Keratinocyte (primary cell): Measurements from ENCODE around the gene C11orf52. TPM values are rescaled to one million over a fixed set of nuclear protein-coding genes. Genes with fewer than 3 reads are reported as not detected.

Experiments
- DNase-seq: peaks from one replicate; pipeline ENCODE4 v3.0.0-alpha.2; 2011; ENCODE audit warnings: low read depth, missing footprints, low spot score
- FAIRE-seq: peaks from 2 replicates; lab custom pipeline; 2011; peaks lifted over from hg19 to GRCh38; lab: Jason Lieb, UNC
- H2AFZ ChIP-seq: 2 replicates; pipeline ENCODE4 v1.6.0; 2012; ENCODE audit warnings: low read length, control low read depth, inconsistent platforms; ENCODE audit not compliant: control insufficient read depth
- H3K27ac ChIP-seq: 2 replicates; pipeline ENCODE4 v1.5.1; 2011; ENCODE audit warnings: low read length; ENCODE audit not compliant: control insufficient read depth, insufficient read depth
- H3K27me3 ChIP-seq: 3 replicates; pipeline ENCODE4 v1.6.0; 2011; ENCODE audit warnings: low read length; ENCODE audit not compliant: control insufficient read depth, insufficient read depth; ENCODE audit errors: extremely low read depth
- H3K36me3 ChIP-seq, 2 experiments: 2 replicates in 1 of 2; 3 replicates in 1 of 2; pipeline ENCODE4 v1.5.1; 2011; ENCODE audit warnings: low read length in 2 of 2, mild to moderate bottlenecking in 1 of 2; ENCODE audit not compliant: control insufficient read depth in 2 of 2, insufficient read depth in 2 of 2; ENCODE audit errors: extremely low read depth in 1 of 2
- H3K4me1 ChIP-seq: 3 replicates; pipeline ENCODE4 v1.5.1; 2011; ENCODE audit warnings: low read length; ENCODE audit not compliant: control insufficient read depth, insufficient read depth; ENCODE audit errors: extremely low read depth
- H3K4me2 ChIP-seq: 3 replicates; pipeline ENCODE4 v1.6.0; 2011; ENCODE audit warnings: low read depth, low read length; ENCODE audit not compliant: control insufficient read depth, insufficient read depth; ENCODE audit errors: extremely low read depth
- H3K4me3 ChIP-seq, 3 experiments: fragments of 200-600 bp in 1 of 3; sonication (generic) in 1 of 3; 2 replicates in 2 of 3; 3 replicates in 1 of 3; pipeline ENCODE4 v1.5.1; 2011 to 2016; ENCODE audit warnings: low read length in 3 of 3, mild to moderate bottlenecking in 3 of 3, control low read depth in 2 of 3, inconsistent platforms in 1 of 3, low read depth in 1 of 3, mixed read lengths in 1 of 3, mixed run types in 1 of 3, moderate library complexity in 1 of 3; ENCODE audit not compliant: control insufficient read depth in 2 of 3, insufficient read depth in 2 of 3; ENCODE audit errors: extremely low read depth in 1 of 3
- H3K79me2 ChIP-seq: 2 replicates; pipeline ENCODE4 v1.6.0; 2012; ENCODE audit warnings: low read length; ENCODE audit not compliant: control insufficient read depth, insufficient read depth
- H3K9ac ChIP-seq: 3 replicates; pipeline ENCODE4 v1.6.0; 2011; ENCODE audit warnings: low read length; ENCODE audit not compliant: control insufficient read depth, insufficient read depth; ENCODE audit errors: extremely low read depth
- H3K9me1 ChIP-seq: 3 replicates; pipeline ENCODE4 v1.6.0; 2011; ENCODE audit warnings: low read length; ENCODE audit not compliant: control insufficient read depth, insufficient read depth; ENCODE audit errors: extremely low read depth
- H3K9me3 ChIP-seq: 2 replicates; pipeline ENCODE4 v1.5.1; 2012; ENCODE audit warnings: low read depth, low read length; ENCODE audit not compliant: control insufficient read depth
- H4K20me1 ChIP-seq: 3 replicates; pipeline ENCODE4 v1.6.0; 2011; ENCODE audit warnings: low read length; ENCODE audit not compliant: control insufficient read depth, insufficient read depth; ENCODE audit errors: extremely low read depth
- EZH2 ChIP-seq: IDR thresholded peaks from one replicate; pipeline ENCODE4 v1.6.1; 2012; ENCODE audit warnings: inconsistent platforms, mild to moderate bottlenecking, low read length, moderate library complexity
- dilution Hi-C: fragments of 300-500 bp; cut with MboI; formaldehyde crosslinking; loops from one replicate; pipeline ENCODE4 v1.7.0; 2020; ENCODE audit warnings: low sequenced_read_pairs; ENCODE audit not compliant: extremely low pct_ligation_motif_present
- polyA plus RNA-seq, 5 experiments: library from polyadenylated mRNA; depleted of rRNA in 3 of 5; stranded (reverse) in 3 of 5; stranded (forward) in 1 of 5; unstranded in 1 of 5; fragments of >200 nt; gene quantifications; 1 replicate in 1 of 5; 2 replicates in 3 of 5; 3 replicates in 1 of 5; pipeline versions ENCODE4 v1.2.1 to v1.2.3, GENCODE V29; 2011 to 2012; ENCODE audit warnings: missing spikeins in 2 of 5, low read depth in 1 of 5, low replicate concordance in 1 of 5
- TF ChIP-seq, protein P1 (sequence below), 3 experiments: IDR thresholded peaks in 1 of 3; conservative IDR thresholded peaks in 1 of 3; optimal IDR thresholded peaks in 1 of 3; 2 replicates in 2 of 3; 3 replicates in 1 of 3; pipeline versions ENCODE3 to v1.5.1; 2011; ENCODE audit warnings: low read length in 3 of 3, mild to moderate bottlenecking in 3 of 3, moderate library complexity in 2 of 3, control low read depth in 1 of 3, inconsistent platforms in 1 of 3; ENCODE audit not compliant: insufficient read depth in 2 of 3; ENCODE audit errors: extremely low read depth in 1 of 3

The C11orf52 gene
- polyA plus RNA-seq, 1 donor (not counting 4 experiments of a cell fraction or from before 2014, with no cell fraction given), result 3.5 TPM

- Histone ChIP-seq H3K36me3 (no peaks in the 10 kb centered on the region), H3K79me2 (no peaks in the 10 kb centered on the region), H3K4me1 (peaks cover 6% of the 10 kb centered on the region), H3K27me3 (peaks cover 3% of the 10 kb centered on the region), H2AFZ (no peak overlapping the region), H3K27ac (no peak overlapping the region), H3K9ac (no peak overlapping the region), H3K4me3 (no peak overlapping the region), H3K4me2 (no peak overlapping the region), H3K9me1 (no peaks in the 10 kb centered on the region), H3K9me3 (no peaks in the 10 kb centered on the region), H4K20me1 (no peaks in the 10 kb centered on the region)
- TF ChIP-seq, protein P1, sequence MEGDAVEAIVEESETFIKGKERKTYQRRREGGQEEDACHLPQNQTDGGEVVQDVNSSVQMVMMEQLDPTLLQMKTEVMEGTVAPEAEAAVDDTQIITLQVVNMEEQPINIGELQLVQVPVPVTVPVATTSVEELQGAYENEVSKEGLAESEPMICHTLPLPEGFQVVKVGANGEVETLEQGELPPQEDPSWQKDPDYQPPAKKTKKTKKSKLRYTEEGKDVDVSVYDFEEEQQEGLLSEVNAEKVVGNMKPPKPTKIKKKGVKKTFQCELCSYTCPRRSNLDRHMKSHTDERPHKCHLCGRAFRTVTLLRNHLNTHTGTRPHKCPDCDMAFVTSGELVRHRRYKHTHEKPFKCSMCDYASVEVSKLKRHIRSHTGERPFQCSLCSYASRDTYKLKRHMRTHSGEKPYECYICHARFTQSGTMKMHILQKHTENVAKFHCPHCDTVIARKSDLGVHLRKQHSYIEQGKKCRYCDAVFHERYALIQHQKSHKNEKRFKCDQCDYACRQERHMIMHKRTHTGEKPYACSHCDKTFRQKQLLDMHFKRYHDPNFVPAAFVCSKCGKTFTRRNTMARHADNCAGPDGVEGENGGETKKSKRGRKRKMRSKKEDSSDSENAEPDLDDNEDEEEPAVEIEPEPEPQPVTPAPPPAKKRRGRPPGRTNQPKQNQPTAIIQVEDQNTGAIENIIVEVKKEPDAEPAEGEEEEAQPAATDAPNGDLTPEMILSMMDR (optimal IDR thresholded peaks at IDR 0.05 in 1 of 3, IDR thresholded peaks at IDR 0.05 in 1 of 3, conservative IDR thresholded peaks at IDR 0.05 in 1 of 3; ENCODE audit: extremely low read depth in 1 of 3, insufficient read depth in 2 of 3, low read length in 3 of 3), result no peak
- TF ChIP-seq EZH2, result no peak
- DNase-seq (no peak), FAIRE-seq (no peak)
- dilution Hi-C loops, result no loop called here
Observed at GRCh38 chr11:111906680-111907079, 12.0 kb upstream of the C11orf52 start.

DNA sequence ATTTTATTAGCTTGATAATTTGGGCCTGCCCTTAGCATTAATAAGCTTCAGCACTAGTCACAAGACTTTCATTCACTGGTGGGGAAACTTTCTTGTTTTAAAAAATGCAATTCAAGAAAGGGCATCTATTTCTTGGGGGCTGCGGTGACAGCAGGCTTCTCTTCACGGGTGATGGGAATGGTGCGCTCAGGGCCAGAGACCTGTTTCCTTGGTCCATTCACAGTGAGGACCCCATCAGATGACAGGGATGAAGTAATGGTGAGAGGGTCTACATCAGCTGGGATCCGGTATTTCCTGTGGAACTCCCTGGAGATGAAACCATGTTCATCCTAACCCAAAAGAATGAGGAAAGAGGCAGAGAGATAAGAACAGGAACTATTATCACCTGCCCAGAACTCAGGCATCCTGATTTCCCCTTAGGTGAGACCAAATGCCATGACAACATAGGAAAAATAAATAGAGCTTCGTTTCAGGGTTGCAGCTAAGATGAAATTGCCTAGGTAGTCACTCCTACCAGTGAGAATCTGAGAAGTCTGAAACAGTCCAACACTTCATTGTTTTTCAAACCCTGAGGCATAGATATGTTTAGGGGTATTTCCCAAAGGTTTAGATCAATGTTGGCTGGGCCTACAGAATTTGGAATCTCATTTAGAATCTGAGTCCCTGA is 9.9 kb upstream of the C11orf52 start:
- no peak for DNase-seq
- no peak overlapping the region for H3K4me2 ChIP-seq
- no peaks in the 10 kb centered on the region for H3K9me1 ChIP-seq
- peaks cover 3% of the 10 kb centered on the region for H3K27me3 ChIP-seq
- no peaks in the 10 kb centered on the region for H4K20me1 ChIP-seq
- no peak overlapping the region for H3K27ac ChIP-seq
- H3K79me2 ChIP-seq, result no peaks in the 10 kb centered on the region
- H3K36me3 ChIP-seq, result no peaks in the 10 kb centered on the region
- peaks cover 14% of the 10 kb centered on the region for H3K4me1 ChIP-seq
- FAIRE-seq, result no peak
- no peak overlapping the region for H3K9ac ChIP-seq
- TF ChIP-seq, protein P1 (optimal IDR thresholded peaks at IDR 0.05 in 1 of 3, IDR thresholded peaks at IDR 0.05 in 1 of 3, conservative IDR thresholded peaks at IDR 0.05 in 1 of 3; ENCODE audit: extremely low read depth in 1 of 3, insufficient read depth in 2 of 3, low read length in 3 of 3), result no peak
- TF ChIP-seq EZH2, result no peak
- no peaks in the 10 kb centered on the region for H3K9me3 ChIP-seq
- no peak overlapping the region for H2AFZ ChIP-seq
- no peak overlapping the region for H3K4me3 ChIP-seq
- dilution Hi-C loops, result no loop called here
